K562 (cell line): Measurements from ENCODE around the gene SLC12A3. TPM values are rescaled to one million over a fixed set of nuclear protein-coding genes. Genes with fewer than 3 reads are reported as not detected.

Source experiments
- CTBP1 ChIP-seq: fragments of 450-650 bp; IDR thresholded peaks from 2 replicates; pipeline ENCODE4 v1.6.1; 2016; ENCODE audit warnings: borderline replicate concordance
- JUND ChIP-seq, 2 experiments: IDR thresholded peaks; 2 replicates in 1 of 2; 3 replicates in 1 of 2; pipeline ENCODE4 v1.6.1; 2011; ENCODE audit warnings: borderline replicate concordance in 2 of 2, low read depth in 2 of 2, low read length in 2 of 2, improper control_type of control experiment in 1 of 2, missing biosample characterization in 1 of 2, missing genetic modification characterization in 1 of 2, missing genetic modification reagents in 1 of 2
- KLF6 ChIP-seq: fragments of 250-450 bp; sonication (Bioruptor Pico); IDR thresholded peaks from 2 replicates; pipeline ENCODE4 v1.4.0; 2020; ENCODE audit warnings: mild to moderate bottlenecking, moderate library complexity, borderline replicate concordance
- NR3C1 ChIP-seq: sonication (generic); formaldehyde crosslinking; IDR thresholded peaks from 2 replicates; pipeline ENCODE4 v1.8.1; 2022; ENCODE audit warnings: missing genetic modification reagents
- PHF21A ChIP-seq: fragments of 450-650 bp; IDR thresholded peaks from 2 replicates; pipeline ENCODE4 v1.6.1; 2017; ENCODE audit warnings: low read depth, borderline replicate concordance
- POLR2G ChIP-seq: fragments of 200-400 bp; formaldehyde crosslinking; IDR thresholded peaks from 2 replicates; pipeline ENCODE4 v1.6.1; 2017; ENCODE audit warnings: low read depth, mild to moderate bottlenecking, antibody characterized with exemption, low read length, moderate library complexity
- SMAD1 ChIP-seq: fragments of 150-350 bp; IDR thresholded peaks from 2 replicates; pipeline ENCODE4 v1.6.1; 2014; ENCODE audit warnings: low read length, low read depth; ENCODE audit not compliant: partially characterized antibody
- SOX6 ChIP-seq: fragments of 450-650 bp; IDR thresholded peaks from 2 replicates; pipeline ENCODE4 v1.6.1; 2014; ENCODE audit warnings: mild to moderate bottlenecking
- ZNF282 ChIP-seq: sonication (generic); formaldehyde crosslinking; IDR thresholded peaks from 2 replicates; pipeline ENCODE4 v1.8.1; 2023; ENCODE audit warnings: missing genetic modification reagents
- polyA plus RNA-seq, 8 experiments: library from polyadenylated mRNA; depleted of rRNA in 4 of 8; stranded (reverse) in 5 of 8; unstranded in 3 of 8; fragments of >200 nt; fragmentation: Nextera tagmentation in 2 of 8; fragmentation: Illumina TruSeq in 1 of 8; extraction: Ambion mirVana in 2 of 8; extraction: Trizol in 1 of 8; gene quantifications; 2 replicates each; pipeline versions ENCODE4 v1.2.1 to v1.2.3, GENCODE V29; 2011 to 2014; ENCODE audit warnings: inconsistent platforms in 1 of 8, missing spikeins in 1 of 8
- total RNA-seq, 7 experiments: library from RNA; depleted of rRNA in 6 of 7; stranded (reverse); fragments of >200 nt in 6 of 7; fragmentation: Illumina TruSeq in 2 of 7; extraction: Trizol in 2 of 7; gene quantifications; 2 replicates each; pipeline versions ENCODE4 v1.2.1 to v1.2.3, GENCODE V29; 2011 to 2021; ENCODE audit warnings: low replicate concordance in 1 of 7
- TF ChIP-seq, protein P1 (sequence below): fragments of 250-450 bp; sonication (Bioruptor Pico); IDR thresholded peaks from 2 replicates; pipeline ENCODE4 v1.4.0; 2020; ENCODE audit warnings: mild to moderate bottlenecking
- TF ChIP-seq, protein P2 (sequence below): fragments of 450-650 bp; IDR thresholded peaks from 2 replicates; pipeline ENCODE4 v1.6.1; 2016; ENCODE audit warnings: missing biosample characterization, missing genetic modification characterization
- TF ChIP-seq, protein P3 (sequence below): fragments of 450-650 bp; IDR thresholded peaks from 2 replicates; pipeline ENCODE4 v1.6.1; 2016; ENCODE audit warnings: borderline replicate concordance
- TF ChIP-seq, protein P4 (sequence below), 2 experiments: IDR thresholded peaks in 1 of 2; conservative IDR thresholded peaks in 1 of 2; 2 replicates each; pipeline ENCODE4 v1.6.1; 2016; ENCODE audit warnings: low read depth in 2 of 2, mild to moderate bottlenecking in 1 of 2, missing compliant biosample characterization in 1 of 2, missing genetic modification characterization in 1 of 2, moderate library complexity in 1 of 2
- TF ChIP-seq, protein P5 (sequence below): sonication (generic); formaldehyde crosslinking; IDR thresholded peaks from 2 replicates; pipeline ENCODE4 v1.9.0; 2022; ENCODE audit warnings: mild to moderate bottlenecking, missing genetic modification reagents
- TF ChIP-seq, protein P6 (sequence below): IDR thresholded peaks from 2 replicates; pipeline ENCODE4 v1.6.1; 2014; ENCODE audit warnings: antibody characterized with exemption

The SLC12A3 gene
- total and polyA plus RNA-seq, 9 of the 15 experiments (the other 6 are each of a cell fraction or from before 2014, with no cell fraction given): not detected

DNA sequence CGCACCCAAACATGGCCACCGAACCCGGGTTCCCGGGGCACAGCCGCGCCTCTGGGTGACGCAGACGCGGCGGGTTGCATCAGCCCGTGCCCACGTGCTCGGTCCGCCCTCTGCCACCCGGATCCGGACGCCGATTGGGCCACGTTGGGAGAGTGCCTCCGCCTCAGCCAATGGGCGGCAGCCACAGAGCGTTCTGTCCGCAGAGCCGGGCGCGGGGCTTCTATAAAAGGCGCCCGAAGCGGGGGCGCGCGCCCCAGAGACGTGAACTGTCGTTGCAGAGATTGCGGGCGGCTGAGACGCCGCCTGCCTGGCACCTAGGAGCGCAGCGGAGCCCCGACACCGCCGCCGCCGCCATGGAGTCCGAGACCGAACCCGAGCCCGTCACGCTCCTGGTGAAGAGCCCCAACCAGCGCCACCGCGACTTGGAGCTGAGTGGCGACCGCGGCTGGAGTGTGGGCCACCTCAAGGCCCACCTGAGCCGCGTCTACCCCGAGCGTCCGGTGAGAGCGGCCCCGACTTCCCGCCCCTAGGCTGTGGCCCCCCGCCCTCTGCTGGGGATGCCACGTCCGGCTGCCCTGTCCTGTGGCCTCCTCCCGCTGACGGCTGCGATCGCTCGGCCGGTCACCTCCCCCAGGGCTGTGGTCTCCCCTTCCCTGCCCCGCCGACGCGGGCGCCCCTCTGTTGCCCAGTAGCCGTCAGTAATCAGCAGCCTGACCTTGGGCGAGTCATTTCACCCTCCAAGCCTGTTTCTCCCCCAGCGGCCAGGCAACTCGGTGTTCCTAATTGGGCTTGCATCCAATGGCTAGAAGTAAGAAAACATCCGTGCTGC lies 67.1 kb downstream of the SLC12A3 start, which contains the start of gene HERPUD1 (continued):
- TF ChIP-seq, protein P1, sequence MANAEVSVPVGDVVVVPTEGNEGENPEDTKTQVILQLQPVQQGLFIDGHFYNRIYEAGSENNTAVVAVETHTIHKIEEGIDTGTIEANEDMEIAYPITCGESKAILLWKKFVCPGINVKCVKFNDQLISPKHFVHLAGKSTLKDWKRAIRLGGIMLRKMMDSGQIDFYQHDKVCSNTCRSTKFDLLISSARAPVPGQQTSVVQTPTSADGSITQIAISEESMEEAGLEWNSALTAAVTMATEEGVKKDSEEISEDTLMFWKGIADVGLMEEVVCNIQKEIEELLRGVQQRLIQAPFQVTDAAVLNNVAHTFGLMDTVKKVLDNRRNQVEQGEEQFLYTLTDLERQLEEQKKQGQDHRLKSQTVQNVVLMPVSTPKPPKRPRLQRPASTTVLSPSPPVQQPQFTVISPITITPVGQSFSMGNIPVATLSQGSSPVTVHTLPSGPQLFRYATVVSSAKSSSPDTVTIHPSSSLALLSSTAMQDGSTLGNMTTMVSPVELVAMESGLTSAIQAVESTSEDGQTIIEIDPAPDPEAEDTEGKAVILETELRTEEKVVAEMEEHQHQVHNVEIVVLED (CRISPR knock-in tag): peak; percentile 68; the same call in 1 of the 2 replicates
- peak; percentile 75; the same call in 1 of the 2 replicates for TF ChIP-seq CTBP1
- TF ChIP-seq ZNF282: 0 out of 2 replicates have a peak, but pooled peaks have one; percentile 71
- TF ChIP-seq, protein P2, sequence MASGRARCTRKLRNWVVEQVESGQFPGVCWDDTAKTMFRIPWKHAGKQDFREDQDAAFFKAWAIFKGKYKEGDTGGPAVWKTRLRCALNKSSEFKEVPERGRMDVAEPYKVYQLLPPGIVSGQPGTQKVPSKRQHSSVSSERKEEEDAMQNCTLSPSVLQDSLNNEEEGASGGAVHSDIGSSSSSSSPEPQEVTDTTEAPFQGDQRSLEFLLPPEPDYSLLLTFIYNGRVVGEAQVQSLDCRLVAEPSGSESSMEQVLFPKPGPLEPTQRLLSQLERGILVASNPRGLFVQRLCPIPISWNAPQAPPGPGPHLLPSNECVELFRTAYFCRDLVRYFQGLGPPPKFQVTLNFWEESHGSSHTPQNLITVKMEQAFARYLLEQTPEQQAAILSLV (tag): peak; percentile 76
- peak; percentile 24; the same call in 1 of the 2 replicates for TF ChIP-seq SOX6
- peak; percentile 95 for TF ChIP-seq SMAD1
- TF ChIP-seq POLR2G: peak; percentile 98
- TF ChIP-seq PHF21A: peak; percentile 93
- TF ChIP-seq JUND (IDR thresholded peaks at IDR 0.05; ENCODE audit: borderline replicate concordance, low read depth, low read length): peak; percentile 89
- TF ChIP-seq JUND (tag; IDR thresholded peaks at IDR 0.05; ENCODE audit: borderline replicate concordance, low read depth, low read length): peak; percentile 71; the same call in 1 of the 3 replicates
- TF ChIP-seq, protein P3, sequence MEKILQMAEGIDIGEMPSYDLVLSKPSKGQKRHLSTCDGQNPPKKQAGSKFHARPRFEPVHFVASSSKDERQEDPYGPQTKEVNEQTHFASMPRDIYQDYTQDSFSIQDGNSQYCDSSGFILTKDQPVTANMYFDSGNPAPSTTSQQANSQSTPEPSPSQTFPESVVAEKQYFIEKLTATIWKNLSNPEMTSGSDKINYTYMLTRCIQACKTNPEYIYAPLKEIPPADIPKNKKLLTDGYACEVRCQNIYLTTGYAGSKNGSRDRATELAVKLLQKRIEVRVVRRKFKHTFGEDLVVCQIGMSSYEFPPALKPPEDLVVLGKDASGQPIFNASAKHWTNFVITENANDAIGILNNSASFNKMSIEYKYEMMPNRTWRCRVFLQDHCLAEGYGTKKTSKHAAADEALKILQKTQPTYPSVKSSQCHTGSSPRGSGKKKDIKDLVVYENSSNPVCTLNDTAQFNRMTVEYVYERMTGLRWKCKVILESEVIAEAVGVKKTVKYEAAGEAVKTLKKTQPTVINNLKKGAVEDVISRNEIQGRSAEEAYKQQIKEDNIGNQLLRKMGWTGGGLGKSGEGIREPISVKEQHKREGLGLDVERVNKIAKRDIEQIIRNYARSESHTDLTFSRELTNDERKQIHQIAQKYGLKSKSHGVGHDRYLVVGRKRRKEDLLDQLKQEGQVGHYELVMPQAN: 0 out of 2 replicates have a peak, but pooled peaks have one; percentile 3
- TF ChIP-seq, protein P4, sequence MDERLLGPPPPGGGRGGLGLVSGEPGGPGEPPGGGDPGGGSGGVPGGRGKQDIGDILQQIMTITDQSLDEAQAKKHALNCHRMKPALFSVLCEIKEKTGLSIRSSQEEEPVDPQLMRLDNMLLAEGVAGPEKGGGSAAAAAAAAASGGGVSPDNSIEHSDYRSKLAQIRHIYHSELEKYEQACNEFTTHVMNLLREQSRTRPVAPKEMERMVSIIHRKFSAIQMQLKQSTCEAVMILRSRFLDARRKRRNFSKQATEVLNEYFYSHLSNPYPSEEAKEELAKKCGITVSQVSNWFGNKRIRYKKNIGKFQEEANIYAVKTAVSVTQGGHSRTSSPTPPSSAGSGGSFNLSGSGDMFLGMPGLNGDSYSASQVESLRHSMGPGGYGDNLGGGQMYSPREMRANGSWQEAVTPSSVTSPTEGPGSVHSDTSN (CRISPR knock-in tag; IDR thresholded peaks at IDR 0.05; ENCODE audit: low read depth): no peak
- TF ChIP-seq, protein P4 (tag; conservative IDR thresholded peaks at IDR 0.05; ENCODE audit: low read depth): peak; percentile 72
- peak; percentile 65; the same call in 1 of the 2 replicates for TF ChIP-seq NR3C1
- TF ChIP-seq, protein P5, sequence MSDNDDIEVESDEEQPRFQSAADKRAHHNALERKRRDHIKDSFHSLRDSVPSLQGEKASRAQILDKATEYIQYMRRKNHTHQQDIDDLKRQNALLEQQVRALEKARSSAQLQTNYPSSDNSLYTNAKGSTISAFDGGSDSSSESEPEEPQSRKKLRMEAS (CRISPR knock-in tag): peak; percentile 94
- no peak; the same call in 1 of the 2 replicates for TF ChIP-seq KLF6 (CRISPR knock-in tag)
- TF ChIP-seq, protein P6, sequence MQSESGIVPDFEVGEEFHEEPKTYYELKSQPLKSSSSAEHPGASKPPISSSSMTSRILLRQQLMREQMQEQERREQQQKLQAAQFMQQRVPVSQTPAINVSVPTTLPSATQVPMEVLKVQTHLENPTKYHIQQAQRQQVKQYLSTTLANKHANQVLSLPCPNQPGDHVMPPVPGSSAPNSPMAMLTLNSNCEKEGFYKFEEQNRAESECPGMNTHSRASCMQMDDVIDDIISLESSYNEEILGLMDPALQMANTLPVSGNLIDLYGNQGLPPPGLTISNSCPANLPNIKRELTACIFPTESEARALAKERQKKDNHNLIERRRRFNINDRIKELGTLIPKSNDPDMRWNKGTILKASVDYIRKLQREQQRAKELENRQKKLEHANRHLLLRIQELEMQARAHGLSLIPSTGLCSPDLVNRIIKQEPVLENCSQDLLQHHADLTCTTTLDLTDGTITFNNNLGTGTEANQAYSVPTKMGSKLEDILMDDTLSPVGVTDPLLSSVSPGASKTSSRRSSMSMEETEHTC: 0 out of 2 replicates have a peak, but pooled peaks have one; percentile 12
